Heart right ventricle (tissue), 16 donors: ENCODE results near the gene SLIRP. TPM values are rescaled to one million over a fixed set of nuclear protein-coding genes. Genes with fewer than 3 reads are reported as not detected.
A peak's percentile ranks its signal among the peaks of the same experiment; 100 is the strongest.
"Not testable (repeated sequence)": the region's sequence is repeated elsewhere in the genome, so short reads cannot be mapped to it uniquely, and the experiment has no call there.

Source experiments
- ATAC-seq, 8 donors: fragments of 200-7000 bp; cut with Tn5 transposase; one replicate each; pipeline ENCODE4 v1.9.1; 2020; ENCODE audit warnings: mild to moderate bottlenecking in 8 of 8, moderate library complexity in 8 of 8, moderate number of reproducible peaks in 1 of 8
- DNase-seq, 2 donors: peaks; one replicate each; pipeline ENCODE4 v3.0.0-alpha.2; 2020
- H3K27ac ChIP-seq, 10 donors: fragments of 200-600 bp; sonication (generic) in 2 of 10; one replicate each; pipeline versions ENCODE4 v1.5.0 to v1.8.0; 2020 to 2022; ENCODE audit warnings: mild to moderate bottlenecking in 3 of 10
- H3K27me3 ChIP-seq, 7 donors: fragments of 200-600 bp; one replicate each; pipeline ENCODE4 v1.8.0; 2021 to 2022; ENCODE audit warnings: mild to moderate bottlenecking in 2 of 7
- H3K36me3 ChIP-seq, 9 donors: fragments of 200-600 bp; sonication (generic) in 1 of 9; one replicate each; pipeline versions ENCODE4 v1.5.0 to v1.8.0; 2020 to 2022; ENCODE audit warnings: mild to moderate bottlenecking in 2 of 9
- H3K4me1 ChIP-seq, 9 donors: fragments of 200-600 bp; sonication (generic) in 1 of 9; one replicate each; pipeline versions ENCODE4 v1.5.0 to v1.8.0; 2020 to 2022; ENCODE audit warnings: mild to moderate bottlenecking in 4 of 9
- H3K4me3 ChIP-seq, 10 donors: fragments of 200-600 bp; sonication (generic) in 2 of 10; one replicate each; pipeline versions ENCODE4 v1.5.0 to v1.8.0; 2020 to 2022; ENCODE audit warnings: mild to moderate bottlenecking in 7 of 10, moderate library complexity in 2 of 10
- H3K9me3 ChIP-seq, 11 donors: fragments of 200-600 bp in 10 of 11; sonication (generic) in 2 of 11; one replicate each; pipeline versions ENCODE4 v1.5.0 to v1.8.0; 2013 to 2022; ENCODE audit warnings: mild to moderate bottlenecking in 2 of 11, control low read depth in 1 of 11, moderate library complexity in 1 of 11
- WGBS, 2 donors: extraction: QIAGEN DNeasy Blood & Tissue Kit; methylation state at CpG; one replicate each; pipeline ENCODE4 v1.1.7; 2013; ENCODE audit warnings: inconsistent platforms in 1 of 2; 5-methylcytosine and 5-hydroxymethylcytosine counted together
- intact Hi-C, 10 donors: fragments of 100-400 bp; cut with DNase I; formaldehyde crosslinking; loops; one replicate each; pipeline versions ENCODE4 v1.11.1 to v1.14.2; 2022
- long read RNA-seq, 3 donors: library from polyadenylated mRNA; unstranded; transcript quantifications; one replicate each; pipeline ENCODE4 v2.0.0, GENCODE V29; 2020 to 2021
- polyA plus RNA-seq, 2 donors: library from polyadenylated mRNA; stranded (reverse); fragments of 200-250 nt; gene quantifications; one replicate each; pipeline ENCODE4 v1.2.3, GENCODE V29; 2013
- total RNA-seq, 10 donors: library from RNA; stranded (reverse); fragmentation: NEBNext Ultra II Directional in 3 of 10; extraction: Animal tissue kit (Norgen Biotek cat#: 25700) in 3 of 10; gene quantifications; one replicate each; pipeline versions ENCODE4 v1.2.1 to v1.2.4, GENCODE V29; 2021 to 2023
- TF ChIP-seq, protein P1 (sequence below), 9 donors: fragments of 200-600 bp; sonication (generic) in 2 of 9; IDR thresholded peaks; one replicate each; pipeline versions ENCODE4 v1.5.0 to v1.8.0; 2021 to 2022; ENCODE audit warnings: antibody characterized with exemption in 9 of 9, mild to moderate bottlenecking in 5 of 9, moderate library complexity in 1 of 9
- donor health status: Arrhythmogenic right ventricular cardiomyopathy.
- donor health status: ischemic (EF 13 %, LVEDD 7.1; RV severe dilation, severe dysfunction).
- donor health status: healthy with polysubstance abuse.
- donor health status: DM: no; HTN: yes; CAD: no.
- donor health status: DM: no; HTN: no; CAD: no.
- donor health status: ischemic (EF 25% LVEDD 6.9; RV normal size, moderate dysfunction).
- donor health status: ischemic (EF 25% LVEDD 5.7; RV mildly dilated, moderate dysfunction).
- donor health status: healthy.
- donor health status: DM: yes; HTN: yes; CAD: no.
- donor health status: Ischemic cardiomyopathy.
- donor health status: ischemic (EF 35%, LVEDD 5.7; RV mildly dilated, moderate dysfunction).
- donor health status: nonischemic (EF 11% LVEDD 7.7; RV severe dilation, severe dysfunction).
- donor health status: DM: yes; HTN: yes; CAD: no.
- donor health status: PGD.
- donor health status: ischemic (EF 29% LVEDD 5.4; RV normal size, mild dysfunction).
- donor health status: nonischemic (EF 23%, LVEDD 6.1; RV moderate dilation, normal function).

SLIRP gene
- total RNA-seq, result 100 to 1,000 TPM; 132 to 231 (median 157) TPM
- 1,000 to 10,000 TPM in 1 of 2 donors, 100 to 1,000 TPM in 1; 414 to 1,352 TPM for polyA plus RNA-seq
- long read RNA-seq, donor 1, transcript SLIRP-209 (4 exons, 408 nt), result major isoform, 110 of 119 reads
- long read RNA-seq, donor 1, partial matches to known transcripts, result 2 of 119 reads
- long read RNA-seq, donor 1, other reads (novel, unspliced or antisense), result 1 of 119 reads
- long read RNA-seq, donor 2, transcript SLIRP-209 (4 exons, 408 nt), result major isoform, 134 of 148 reads
- long read RNA-seq, donor 2, partial matches to known transcripts, result 3 of 148 reads
- long read RNA-seq, donor 2, other reads (novel, unspliced or antisense), result 3 of 148 reads
- long read RNA-seq, donor 3, transcript SLIRP-211 (4 exons, 865 nt), result minor isoform, 6 of 20 reads
- long read RNA-seq, donor 3, transcript SLIRP-209 (4 exons, 408 nt), result major isoform, 12 of 20 reads
- long read RNA-seq, donor 3, partial matches to known transcripts, result 1 of 20 reads
- long read RNA-seq, donor 3, other reads (novel, unspliced or antisense), result 1 of 20 reads

DNA sequence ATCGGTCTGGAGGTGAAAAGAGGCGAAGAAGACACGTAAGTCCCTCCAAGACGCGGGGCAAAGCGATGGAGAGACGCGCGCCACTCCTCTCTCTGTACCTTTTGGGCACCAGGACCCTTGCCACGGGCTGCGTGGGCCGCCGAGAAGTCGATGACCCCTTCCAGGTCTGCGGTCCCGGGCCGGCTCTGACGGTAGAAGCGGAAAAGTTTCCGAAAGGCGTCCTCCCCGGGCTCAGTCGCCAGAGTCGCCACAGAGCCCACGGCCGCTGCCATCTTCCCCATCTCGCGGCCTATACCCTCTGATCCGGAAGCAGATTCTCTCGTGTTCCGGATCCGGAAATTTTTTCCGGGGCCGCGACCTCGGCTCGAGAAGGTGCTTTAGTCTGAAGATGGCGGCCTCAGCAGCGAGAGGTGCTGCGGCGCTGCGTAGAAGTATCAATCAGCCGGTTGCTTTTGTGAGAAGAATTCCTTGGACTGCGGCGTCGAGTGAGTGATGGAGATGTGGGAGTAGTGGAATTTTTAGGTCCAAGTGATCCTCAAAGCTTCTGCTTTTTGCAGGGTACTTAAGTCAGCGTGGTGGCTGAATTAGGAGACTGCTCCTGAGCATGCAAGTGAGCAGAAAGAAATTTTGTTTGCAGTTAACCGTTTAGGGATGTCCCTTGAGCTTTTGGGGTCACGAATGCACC is at the start of gene SLIRP, which contains the start of gene ALKBH1:
Gene SLIRP (plus strand): TSS at position 380 of the 685 bp plus-strand sequence. CDS start 9 bp downstream, at position 389.
Gene ALKBH1 (minus strand): TSS at position 300 of the 685 bp plus-strand sequence. CDS start 19 bp downstream, at position 281.
- peak; percentile 95 to 99 (median 98) for ATAC-seq
- peak within 1 kb of the TSS in 9 of 10 donors; percentile 41 to 86 (median 74) for H3K27ac ChIP-seq
- peaks cover 0 to 59% (median 22%) of the 10 kb centered on the region in 9 donors for H3K36me3 ChIP-seq
- WGBS, 2 donors, result 0% methylated on average over 47 to 49 of the region's 49 CpGs
- TF ChIP-seq, protein P1, sequence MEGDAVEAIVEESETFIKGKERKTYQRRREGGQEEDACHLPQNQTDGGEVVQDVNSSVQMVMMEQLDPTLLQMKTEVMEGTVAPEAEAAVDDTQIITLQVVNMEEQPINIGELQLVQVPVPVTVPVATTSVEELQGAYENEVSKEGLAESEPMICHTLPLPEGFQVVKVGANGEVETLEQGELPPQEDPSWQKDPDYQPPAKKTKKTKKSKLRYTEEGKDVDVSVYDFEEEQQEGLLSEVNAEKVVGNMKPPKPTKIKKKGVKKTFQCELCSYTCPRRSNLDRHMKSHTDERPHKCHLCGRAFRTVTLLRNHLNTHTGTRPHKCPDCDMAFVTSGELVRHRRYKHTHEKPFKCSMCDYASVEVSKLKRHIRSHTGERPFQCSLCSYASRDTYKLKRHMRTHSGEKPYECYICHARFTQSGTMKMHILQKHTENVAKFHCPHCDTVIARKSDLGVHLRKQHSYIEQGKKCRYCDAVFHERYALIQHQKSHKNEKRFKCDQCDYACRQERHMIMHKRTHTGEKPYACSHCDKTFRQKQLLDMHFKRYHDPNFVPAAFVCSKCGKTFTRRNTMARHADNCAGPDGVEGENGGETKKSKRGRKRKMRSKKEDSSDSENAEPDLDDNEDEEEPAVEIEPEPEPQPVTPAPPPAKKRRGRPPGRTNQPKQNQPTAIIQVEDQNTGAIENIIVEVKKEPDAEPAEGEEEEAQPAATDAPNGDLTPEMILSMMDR (IDR thresholded peaks at IDR 0.05), result no peak
- no peaks in the 10 kb centered on the region for H3K27me3 ChIP-seq
- H3K9me3 ChIP-seq, result no peaks in the 10 kb centered on the region
- H3K4me3 ChIP-seq, result peak within 1 kb of the TSS; percentile 70 to 99 (median 92)
- H3K4me1 ChIP-seq, result peaks cover 3 to 41% (median 30%) of the 10 kb centered on the region in 9 donors
- DNase-seq, result peak; percentile 84 to 91
- intact Hi-C loops, result loop anchor here in 7 of 10 donors (2.0 to 10.0 kb wide), 7 partner anchors 51 to 253 kb away; partner anchors contain the start of genes AHSA1 (in 5 of the 7), VIPAS39 (in 5 of the 7) and SNW1 (in 1 of the 7)

DNA sequence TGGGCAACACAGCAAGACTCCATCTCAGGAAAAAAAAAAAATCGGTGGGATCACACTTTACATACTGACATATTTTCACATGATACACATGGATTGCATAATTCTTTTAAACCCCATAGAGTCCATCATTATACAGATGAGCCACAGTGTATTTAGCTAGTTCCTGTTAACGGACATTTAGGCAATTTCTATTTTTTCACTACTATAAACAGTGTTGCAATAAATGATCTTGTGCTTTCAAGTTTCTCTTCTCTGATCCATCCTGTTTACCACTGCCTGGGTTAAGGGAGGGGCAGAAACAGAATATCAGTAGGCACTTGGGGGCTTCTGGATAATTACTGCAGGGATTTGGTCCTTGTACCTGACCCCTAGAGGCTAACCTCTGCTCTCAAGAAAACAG is 48.1 kb upstream of the SLIRP start:
- Histone ChIP-seq H3K36me3 (no peaks in the 10 kb centered on the region), H3K27me3 (peaks cover 0 to 6% (median 0%) of the 10 kb centered on the region in 7 donors), H3K4me3 (no peak overlapping the region), H3K9me3 (no peaks in the 10 kb centered on the region), H3K27ac (peak overlapping the region in 1 of 10 donors; percentile 79), H3K4me1 (peaks cover 0 to 38% (median 3%) of the 10 kb centered on the region in 9 donors)
- TF ChIP-seq, protein P1 (IDR thresholded peaks at IDR 0.05), result no peak
- ATAC-seq, result peak in 1 of 8 donors; percentile 34
- intact Hi-C loops, result loop anchor here in 7 of 10 donors (5.0 to 10.0 kb wide), 6 partner anchors 42 to 915 kb away; partner anchors contain the start of genes ALKBH1 (in 2 of the 7), SLIRP (in 2 of the 7) and ADCK1 (in 1 of the 7)
- no peak for DNase-seq
- 80 to 84% methylated on average over 2 of the region's 2 CpGs for WGBS, 2 donors

DNA sequence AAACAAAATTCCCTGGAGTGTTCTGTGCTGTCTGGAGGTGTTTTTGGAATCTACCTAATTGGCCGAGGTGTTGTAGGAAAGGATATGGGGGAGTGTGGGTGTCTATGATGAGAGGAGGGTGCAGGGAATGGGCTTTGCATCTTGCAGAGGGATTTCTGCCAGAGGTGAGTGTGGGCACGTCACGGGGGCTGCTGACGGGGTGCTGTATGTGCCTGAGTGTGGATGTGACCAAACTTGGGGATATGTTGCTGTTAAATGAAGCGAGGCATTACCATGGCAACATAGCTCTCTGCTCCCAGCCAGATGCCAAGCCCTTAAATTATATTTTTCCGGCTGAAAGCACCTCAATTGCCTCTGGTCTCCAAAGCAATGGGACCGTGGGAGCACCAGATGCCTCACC is 47.1 kb upstream of the SLIRP start:
- Histone ChIP-seq H3K4me3 (no peak overlapping the region), H3K36me3 (no peaks in the 10 kb centered on the region), H3K27me3 (peaks cover 0 to 6% (median 0%) of the 10 kb centered on the region in 7 donors), H3K4me1 (peaks cover 0 to 38% (median 0%) of the 10 kb centered on the region in 9 donors), H3K9me3 (no peaks in the 10 kb centered on the region), H3K27ac (peak overlapping the region in 1 of 10 donors; percentile 79)
- WGBS, 2 donors, result 78 to 81% methylated on average over 7 of the region's 7 CpGs
- intact Hi-C loops, result no loop called here
- ATAC-seq (no peak), DNase-seq (no peak)
- TF ChIP-seq, protein P1 (IDR thresholded peaks at IDR 0.05), result no peak

DNA sequence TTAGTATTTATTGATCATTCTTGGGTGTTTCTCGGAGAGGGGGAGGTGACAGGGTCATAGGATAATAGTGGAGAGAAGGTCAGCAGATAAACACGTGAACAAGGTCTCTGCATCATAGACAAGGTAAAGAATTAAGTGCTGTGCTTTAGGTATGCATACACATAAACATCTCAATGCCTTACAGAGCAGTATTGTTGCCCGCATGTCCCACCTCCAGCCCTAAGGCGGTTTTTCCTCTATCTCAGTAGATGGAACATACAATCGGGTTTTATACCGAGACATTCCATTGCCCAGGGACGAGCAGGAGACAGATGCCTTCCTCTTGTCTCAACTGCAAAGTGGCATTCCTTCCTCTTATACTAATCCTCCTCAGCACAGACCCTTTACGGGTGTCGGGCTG is 46.3 kb upstream of the SLIRP start:
- H3K4me1 ChIP-seq, result peaks cover 0 to 33% (median 0%) of the 10 kb centered on the region in 9 donors
- intact Hi-C loops, H3K9me3 ChIP-seq, DNase-seq, ATAC-seq, H3K36me3 ChIP-seq, H3K4me3 ChIP-seq, H3K27ac ChIP-seq, H3K27me3 ChIP-seq: not testable (repeated sequence)
- 48 to 61% methylated on average over 8 to 9 of the region's 9 CpGs for WGBS, 2 donors
